GM12865 (cell line): ENCODE data around the gene KIF20B.
A peak's percentile ranks its signal among the peaks of the same experiment; 100 is the strongest.

Experiments
- DNase-seq: peaks from one replicate; pipeline ENCODE4 v3.0.0; 2010; ENCODE audit warnings: low read depth
- H3K4me3 ChIP-seq: 2 replicates; pipeline ENCODE4 v1.5.1; 2011; ENCODE audit warnings: mild to moderate bottlenecking, low read depth, low read length, control low read depth
- CTCF ChIP-seq: IDR thresholded peaks from 2 replicates; pipeline ENCODE4 v1.5.1; 2011; ENCODE audit warnings: low read length, control low read depth, low read depth, inconsistent platforms; ENCODE audit not compliant: insufficient read depth; ENCODE audit errors: missing control alignments

Gene KIF20B

DNA sequence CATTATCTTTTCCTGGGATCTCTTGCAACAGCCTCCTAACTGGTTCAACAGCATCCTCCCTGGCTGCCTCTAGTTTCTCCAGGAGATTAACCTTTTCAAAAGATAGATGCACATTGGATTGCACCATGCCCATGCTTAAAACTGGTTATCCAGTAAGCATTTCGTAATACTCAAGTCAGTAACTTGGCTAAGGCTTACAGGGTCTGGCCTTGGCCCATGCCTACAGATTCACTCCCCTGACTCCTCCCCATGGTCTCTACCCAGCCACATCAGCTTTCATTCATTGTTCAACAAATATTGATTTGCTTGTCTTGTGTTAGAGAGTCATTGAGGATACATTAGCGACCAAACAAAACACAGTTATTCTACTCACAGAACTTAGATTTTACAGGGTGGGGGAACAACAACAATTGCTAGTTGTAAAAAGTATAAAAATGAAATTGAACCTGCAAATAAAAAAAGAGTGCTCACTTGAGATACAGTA lies 1.8 kb upstream of the KIF20B start:
- TF ChIP-seq CTCF: no peak
- DNase-seq: no peak
- H3K4me3 ChIP-seq: no peak overlapping the region

DNA sequence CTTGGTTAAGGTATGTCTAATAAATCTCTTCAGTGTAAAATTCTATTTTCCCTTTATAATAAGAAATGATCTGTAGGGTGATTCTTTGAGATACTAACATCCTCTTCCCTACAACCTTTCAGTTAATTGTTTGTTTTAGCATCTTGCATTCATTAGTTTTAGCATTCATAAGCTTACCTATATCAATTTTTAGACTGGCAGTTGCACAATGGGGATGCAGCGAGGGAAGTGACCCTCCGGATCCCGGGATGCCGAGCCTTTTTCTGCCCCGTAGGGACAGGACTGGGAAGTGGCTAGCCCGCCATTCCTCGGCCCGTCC lies 508 bp upstream of the KIF20B start:
- no peak for TF ChIP-seq CTCF
- DNase-seq: no peak
- peak overlapping the region; percentile 97 for H3K4me3 ChIP-seq

- H3K4me3 ChIP-seq: peak overlapping the region; percentile 97
- peak; percentile 35 for DNase-seq
- TF ChIP-seq CTCF: no peak
Measured at GRCh38 chr10:89702121-89702480, 711 bp downstream of the KIF20B start.

GRCh38 chr10:89705466-89705865 lies 4.1 kb downstream of the KIF20B start:
- DNase-seq: no peak
- no peak for TF ChIP-seq CTCF
- no peak overlapping the region for H3K4me3 ChIP-seq

DNA sequence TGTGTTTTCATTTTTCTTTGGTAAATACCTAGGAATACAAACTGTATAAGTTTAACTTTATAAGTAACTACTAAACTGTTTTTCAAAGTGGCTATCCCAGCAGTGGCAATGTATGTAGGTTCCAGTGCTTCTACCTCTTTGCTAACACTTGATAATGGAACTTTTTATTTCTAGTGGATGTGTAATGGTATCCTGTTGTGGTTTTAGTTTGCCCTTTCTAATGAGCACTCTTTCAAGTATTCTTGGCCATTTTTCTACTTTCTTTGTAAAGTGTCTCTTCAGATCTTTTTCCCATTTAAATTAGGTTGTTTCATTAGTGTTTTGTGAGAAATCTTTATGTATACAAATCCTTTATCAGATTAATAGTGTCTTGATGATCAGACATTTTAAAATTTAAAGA lies 4.6 kb downstream of the KIF20B start:
- no peak overlapping the region for H3K4me3 ChIP-seq
- DNase-seq: no peak
- no peak for TF ChIP-seq CTCF

DNA sequence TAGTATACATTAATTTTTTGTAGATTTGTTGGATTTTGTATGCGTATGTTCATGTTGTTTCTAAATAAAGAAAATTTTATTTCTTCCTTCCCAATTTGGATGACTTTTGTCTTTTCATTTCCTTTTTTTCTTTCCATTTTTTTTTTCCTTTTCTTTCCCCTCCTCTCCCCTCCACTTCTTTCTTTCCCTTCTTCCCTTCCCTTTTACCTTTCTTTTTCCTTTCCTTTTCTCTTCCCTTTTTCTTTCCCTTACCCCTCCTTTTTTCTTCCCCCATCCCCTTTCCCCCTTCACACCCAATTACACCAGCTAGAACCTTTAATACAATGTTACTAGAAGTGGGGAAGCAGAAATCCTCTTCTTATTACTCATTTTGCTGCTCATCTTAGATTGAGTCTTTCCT lies 6.0 kb downstream of the KIF20B start:
- no peak overlapping the region for H3K4me3 ChIP-seq
- TF ChIP-seq CTCF: no peak
- no peak for DNase-seq

- no peak for DNase-seq
- no peak overlapping the region for H3K4me3 ChIP-seq
- TF ChIP-seq CTCF: no peak
Measured at GRCh38 chr10:89710753-89711152, 9.4 kb downstream of the KIF20B start.
